DMS114 treated with DMSO at 0.1 percent for 48 hours (cell line): Measurements from ENCODE around the gene MFSD6.
"Not testable (repeated sequence)": the region's sequence is repeated elsewhere in the genome, so short reads cannot be mapped to it uniquely, and the experiment has no call there.

Source experiments
- DNase-seq: peaks from one replicate; lab custom pipeline; 2025; ENCODE audit not compliant: unreplicated experiment; lab: John Stamatoyannopoulos, UW

Gene MFSD6

GRCh38 chr2:190405070-190405469, 3.1 kb upstream of the MFSD6 start:
- DNase-seq, result no peak

- DNase-seq, result no peak
These were observed 2.2 kb upstream of the MFSD6 start for GRCh38 chr2:190405995-190406394.

GRCh38 chr2:190406805-190407204, 1.4 kb upstream of the MFSD6 start:
- no peak for DNase-seq

GRCh38 chr2:190407246-190407661, 901 bp upstream of the MFSD6 start:
- no peak for DNase-seq

GRCh38 chr2:190408538-190409271, 550 bp downstream of the MFSD6 start:
- DNase-seq, result no peak

- no peak for DNase-seq
These were observed 1.5 kb downstream of the MFSD6 start for GRCh38 chr2:190409616-190410015.

- DNase-seq, result no peak
These were observed 2.0 kb downstream of the MFSD6 start for GRCh38 chr2:190410166-190410565.

GRCh38 chr2:190412966-190413365, 4.8 kb downstream of the MFSD6 start:
- no peak for DNase-seq

GRCh38 chr2:190413421-190413820, 5.3 kb downstream of the MFSD6 start:
- no peak for DNase-seq

GRCh38 chr2:190415251-190415650, 7.1 kb downstream of the MFSD6 start:
- no peak for DNase-seq

- no peak for DNase-seq
These were observed 7.9 kb downstream of the MFSD6 start for GRCh38 chr2:190415794-190416775.

GRCh38 chr2:190417045-190417842, 9.1 kb downstream of the MFSD6 start:
- DNase-seq, result no peak

- no peak for DNase-seq
These were observed 10.6 kb downstream of the MFSD6 start for GRCh38 chr2:190418727-190419126.

GRCh38 chr2:190420801-190421200, 12.6 kb downstream of the MFSD6 start:
- DNase-seq, result no peak

GRCh38 chr2:190425221-190425866, 17.2 kb downstream of the MFSD6 start:
- DNase-seq, result no peak

GRCh38 chr2:190425883-190426658, 17.9 kb downstream of the MFSD6 start:
- DNase-seq, result no peak

- not testable (repeated sequence) for DNase-seq
These were observed 22.7 kb downstream of the MFSD6 start for GRCh38 chr2:190430866-190431265.

GRCh38 chr2:190431907-190432306, 23.8 kb downstream of the MFSD6 start:
- no peak for DNase-seq

- no peak for DNase-seq
These were observed 24.5 kb downstream of the MFSD6 start for GRCh38 chr2:190432567-190433231.
